AG10803 (cell line): ENCODE results near the gene DGLUCY.
"Not testable (repeated sequence)": the region's sequence is repeated elsewhere in the genome, so short reads cannot be mapped to it uniquely, and the experiment has no call there.

Experiments used
- DNase-seq: peaks from one replicate; pipeline ENCODE4 v3.0.0; 2010; ENCODE audit warnings: low read depth
- H3K4me3 ChIP-seq: 2 replicates; pipeline ENCODE4 v1.5.1; 2011; ENCODE audit warnings: mild to moderate bottlenecking, low read length, control low read depth
- TF ChIP-seq, protein P1 (sequence below): conservative IDR thresholded peaks from 2 replicates; pipeline ENCODE4 v1.5.1; 2011; ENCODE audit warnings: mild to moderate bottlenecking, low read length, control low read depth, inconsistent platforms

The DGLUCY gene

DNA sequence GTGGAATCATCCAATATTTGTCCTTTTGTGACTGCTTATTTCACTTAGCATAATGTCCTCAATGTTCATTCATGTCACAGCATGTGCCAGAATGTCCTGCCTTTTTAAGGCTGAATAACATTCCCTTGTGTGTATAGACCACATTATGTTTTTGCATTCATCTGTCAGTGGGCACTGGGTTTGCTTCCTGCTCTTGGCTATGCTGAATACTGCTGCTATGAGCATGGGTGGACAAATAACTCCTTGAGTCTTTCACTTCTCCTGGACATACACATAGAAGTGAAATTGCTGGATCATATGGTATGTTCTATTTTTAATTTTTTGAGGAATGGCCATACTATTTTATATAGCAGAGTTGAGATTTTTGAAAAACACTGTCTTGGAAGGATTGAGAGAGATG, 83.8 kb downstream of the DGLUCY start:
- no peak overlapping the region for H3K4me3 ChIP-seq
- TF ChIP-seq, protein P1, sequence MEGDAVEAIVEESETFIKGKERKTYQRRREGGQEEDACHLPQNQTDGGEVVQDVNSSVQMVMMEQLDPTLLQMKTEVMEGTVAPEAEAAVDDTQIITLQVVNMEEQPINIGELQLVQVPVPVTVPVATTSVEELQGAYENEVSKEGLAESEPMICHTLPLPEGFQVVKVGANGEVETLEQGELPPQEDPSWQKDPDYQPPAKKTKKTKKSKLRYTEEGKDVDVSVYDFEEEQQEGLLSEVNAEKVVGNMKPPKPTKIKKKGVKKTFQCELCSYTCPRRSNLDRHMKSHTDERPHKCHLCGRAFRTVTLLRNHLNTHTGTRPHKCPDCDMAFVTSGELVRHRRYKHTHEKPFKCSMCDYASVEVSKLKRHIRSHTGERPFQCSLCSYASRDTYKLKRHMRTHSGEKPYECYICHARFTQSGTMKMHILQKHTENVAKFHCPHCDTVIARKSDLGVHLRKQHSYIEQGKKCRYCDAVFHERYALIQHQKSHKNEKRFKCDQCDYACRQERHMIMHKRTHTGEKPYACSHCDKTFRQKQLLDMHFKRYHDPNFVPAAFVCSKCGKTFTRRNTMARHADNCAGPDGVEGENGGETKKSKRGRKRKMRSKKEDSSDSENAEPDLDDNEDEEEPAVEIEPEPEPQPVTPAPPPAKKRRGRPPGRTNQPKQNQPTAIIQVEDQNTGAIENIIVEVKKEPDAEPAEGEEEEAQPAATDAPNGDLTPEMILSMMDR, result no peak
- no peak for DNase-seq

DNA sequence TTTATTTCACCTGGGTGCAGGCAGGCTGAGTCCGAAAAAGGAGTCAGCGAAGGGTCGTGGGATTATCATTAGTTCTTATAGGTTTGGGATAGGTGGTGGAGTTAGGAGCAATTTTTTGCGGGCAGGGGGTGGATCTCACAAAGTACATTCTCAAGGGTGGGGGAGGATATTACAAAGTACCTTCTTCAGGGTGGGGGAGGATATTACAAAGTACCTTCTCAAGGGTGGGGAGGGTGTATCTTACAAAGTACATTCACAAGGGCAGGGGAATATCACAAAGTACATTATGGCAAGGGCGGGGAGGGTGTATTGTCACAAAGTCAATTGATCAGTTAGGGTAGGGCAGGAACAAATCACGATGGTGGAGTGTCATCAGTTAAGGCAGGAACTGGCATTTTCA, 86.9 kb downstream of the DGLUCY start:
- not testable (repeated sequence) for H3K4me3 ChIP-seq, DNase-seq

DNA sequence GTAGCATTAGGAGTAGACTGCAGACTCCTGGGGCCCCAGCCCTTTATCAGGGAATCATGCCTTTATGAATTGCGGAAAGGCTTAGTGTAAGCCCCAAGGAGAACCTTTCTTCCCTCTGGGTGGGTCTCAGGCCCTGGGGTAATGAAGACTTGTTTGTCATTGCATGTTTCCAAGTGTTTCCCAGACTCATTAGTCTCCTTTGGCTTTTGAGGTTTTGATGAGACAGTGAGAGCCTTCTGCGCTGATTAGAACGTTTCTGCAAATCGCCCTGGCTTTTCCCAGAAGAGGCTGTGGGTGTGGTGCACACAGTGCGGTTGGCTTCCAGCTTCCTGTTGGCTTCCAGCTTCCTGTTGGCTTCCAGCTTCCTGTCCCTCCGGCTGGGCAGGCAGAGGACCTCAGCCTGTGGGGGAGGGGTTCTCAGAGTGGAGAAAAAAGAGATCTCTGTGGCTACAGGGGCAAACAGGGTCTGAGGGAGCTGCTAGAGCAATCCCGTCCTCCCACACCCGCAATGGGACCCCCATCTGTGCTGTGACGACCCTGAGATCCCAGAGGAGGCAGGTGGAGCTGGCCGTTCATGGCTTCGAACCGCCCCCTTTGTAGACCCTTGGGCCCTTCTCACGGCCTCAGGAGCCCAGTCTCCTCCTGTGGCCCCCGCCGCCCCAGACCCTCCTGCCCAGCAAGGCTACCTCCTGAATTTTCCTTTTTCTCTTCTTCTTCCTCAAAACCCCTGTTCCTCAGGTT, 88.5 kb downstream of the DGLUCY start:
- no peak overlapping the region for H3K4me3 ChIP-seq

DNA sequence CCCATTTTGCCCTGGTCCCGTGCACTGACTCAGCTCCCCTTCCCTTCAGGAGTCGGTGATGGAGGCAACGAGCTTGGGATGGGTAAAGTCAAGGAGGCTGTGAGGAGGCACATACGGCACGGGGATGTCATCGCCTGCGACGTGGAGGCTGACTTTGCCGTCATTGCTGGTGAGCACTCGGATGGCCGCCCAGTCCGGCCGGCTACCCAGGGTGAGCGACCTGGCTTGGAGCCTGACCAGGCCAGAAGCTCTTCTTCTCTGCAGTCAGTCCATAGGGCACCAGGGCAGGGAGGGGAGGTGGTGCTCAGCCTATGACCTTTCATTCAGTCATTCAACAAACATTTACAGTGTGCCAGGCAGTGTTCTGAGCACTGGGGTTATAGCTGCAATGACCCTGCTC, 90.8 kb downstream of the DGLUCY start:
- no peak overlapping the region for H3K4me3 ChIP-seq

More for the DNA sequence above, 88.5 kb downstream of the DGLUCY start:
- TF ChIP-seq, protein P1, result no peak
- peak; percentile 64 for DNase-seq

DNA sequence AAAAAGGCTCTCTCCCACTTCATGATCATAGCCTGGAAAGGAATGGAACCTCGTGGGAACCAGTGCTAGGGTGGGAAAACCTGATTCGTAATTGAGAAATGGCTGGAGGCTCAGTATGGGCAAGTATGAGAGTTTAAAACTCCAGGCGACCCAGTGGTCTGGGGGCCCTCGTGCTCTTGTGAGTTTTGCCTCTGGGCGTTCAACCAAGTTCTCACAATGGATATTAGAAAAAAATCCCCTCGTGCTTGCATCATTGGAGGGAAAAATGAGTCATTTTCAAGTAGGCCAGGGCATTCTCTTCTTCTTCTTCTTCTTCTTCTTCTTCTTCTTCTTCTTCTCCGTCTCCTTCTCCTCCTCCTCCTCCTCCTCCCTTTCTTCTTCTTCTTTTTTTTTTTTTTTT, 91.6 kb downstream of the DGLUCY start:
- H3K4me3 ChIP-seq, result no peak overlapping the region
- DNase-seq, result no peak
- TF ChIP-seq, protein P1, result no peak

More for the DNA sequence above, 90.8 kb downstream of the DGLUCY start:
- TF ChIP-seq, protein P1, result no peak
- no peak for DNase-seq

DNA sequence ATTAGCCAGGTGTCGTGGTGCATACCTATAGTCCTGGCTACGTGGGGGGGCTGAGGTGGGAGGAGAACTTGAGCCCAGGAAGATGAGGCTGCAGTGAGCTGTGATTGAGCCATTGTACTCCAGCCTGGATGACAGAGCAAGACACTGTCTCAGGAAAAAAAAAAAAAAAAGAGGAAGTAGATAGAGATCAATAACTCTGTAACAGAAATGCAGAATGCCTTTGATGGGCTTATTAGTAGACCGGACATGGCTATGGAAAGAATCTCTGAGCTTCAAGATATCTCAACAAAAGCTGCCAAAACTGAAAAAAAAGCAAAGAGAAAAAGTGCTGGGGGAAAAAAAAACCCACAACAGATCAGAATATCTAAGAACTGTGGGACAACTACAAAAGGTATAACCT, 93.1 kb downstream of the DGLUCY start:
- no peak overlapping the region for H3K4me3 ChIP-seq
- DNase-seq, result no peak
- TF ChIP-seq, protein P1, result no peak

DNA sequence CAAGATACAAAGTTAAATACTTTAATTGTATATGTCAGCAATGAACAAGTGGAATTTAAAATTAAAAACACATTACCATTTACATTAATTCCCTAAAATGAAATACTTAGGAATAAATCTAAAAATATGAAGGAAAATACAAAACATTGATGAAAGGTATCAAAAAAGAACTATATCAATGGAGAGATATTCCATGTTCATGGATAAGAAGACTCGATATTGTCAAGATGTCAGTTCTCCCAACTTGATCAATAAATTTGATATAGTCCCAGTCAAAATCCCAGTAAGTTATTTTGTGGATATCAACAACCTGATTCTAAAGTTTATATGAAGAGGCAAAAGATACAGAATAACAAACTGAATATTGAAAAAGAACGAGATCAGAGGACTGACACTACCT, 97.1 kb downstream of the DGLUCY start:
- TF ChIP-seq, protein P1, result no peak
- no peak overlapping the region for H3K4me3 ChIP-seq
- DNase-seq, result no peak

DNA sequence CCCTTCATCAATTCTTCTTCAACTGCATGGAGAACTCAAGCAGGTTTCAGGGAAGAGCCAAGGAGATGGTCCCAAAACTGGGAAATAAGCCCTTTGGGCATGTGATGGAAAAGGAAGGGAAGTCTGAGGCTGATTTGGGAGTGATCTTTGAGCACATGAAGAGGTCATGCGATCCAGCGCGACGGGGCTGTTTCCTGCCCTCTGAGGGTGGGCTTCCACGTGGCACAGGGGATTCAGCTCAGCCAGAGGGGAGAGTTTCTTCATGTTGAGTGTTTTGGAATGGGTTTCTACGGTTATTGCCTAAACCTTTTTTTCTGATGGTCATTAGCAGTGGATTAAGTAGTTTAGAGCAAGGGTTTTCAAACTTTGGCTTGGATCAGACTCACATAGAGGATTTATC, 100.4 kb downstream of the DGLUCY start:
- no peak for DNase-seq
- TF ChIP-seq, protein P1, result no peak
- H3K4me3 ChIP-seq, result no peak overlapping the region
